ENCODE results near the gene PPME1.

GRCh38 chr11:74168838-74169237 lies 2.3 kb upstream of the PPME1 start:
- TF ChIP-seq ZBTB11 (CRISPR knock-in tag; IDR thresholded peaks at IDR 0.05): no peak
- TF ChIP-seq, protein P1, sequence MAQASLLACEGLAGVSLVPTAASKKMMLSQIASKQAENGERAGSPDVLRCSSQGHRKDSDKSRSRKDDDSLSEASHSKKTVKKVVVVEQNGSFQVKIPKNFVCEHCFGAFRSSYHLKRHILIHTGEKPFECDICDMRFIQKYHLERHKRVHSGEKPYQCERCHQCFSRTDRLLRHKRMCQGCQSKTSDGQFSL (CRISPR knock-in tag; IDR thresholded peaks at IDR 0.05): no peak
- TF ChIP-seq, protein P1 (tag; IDR thresholded peaks at IDR 0.05): no peak
- TF ChIP-seq CHD1 (IDR thresholded peaks at IDR 0.05; ENCODE audit: low read length): no peak
- TF ChIP-seq RUNX1 (IDR thresholded peaks at IDR 0.05; ENCODE audit: low read depth): no peak
- TF ChIP-seq ZBTB33 (CRISPR knock-in tag; IDR thresholded peaks at IDR 0.05): no peak
- no peak for TF ChIP-seq HMG20A (CRISPR knock-in tag; conservative IDR thresholded peaks at IDR 0.05)
- no peak for TF ChIP-seq SMARCC2 (IDR thresholded peaks at IDR 0.05; ENCODE audit: low read depth)
- TF ChIP-seq, protein P2, sequence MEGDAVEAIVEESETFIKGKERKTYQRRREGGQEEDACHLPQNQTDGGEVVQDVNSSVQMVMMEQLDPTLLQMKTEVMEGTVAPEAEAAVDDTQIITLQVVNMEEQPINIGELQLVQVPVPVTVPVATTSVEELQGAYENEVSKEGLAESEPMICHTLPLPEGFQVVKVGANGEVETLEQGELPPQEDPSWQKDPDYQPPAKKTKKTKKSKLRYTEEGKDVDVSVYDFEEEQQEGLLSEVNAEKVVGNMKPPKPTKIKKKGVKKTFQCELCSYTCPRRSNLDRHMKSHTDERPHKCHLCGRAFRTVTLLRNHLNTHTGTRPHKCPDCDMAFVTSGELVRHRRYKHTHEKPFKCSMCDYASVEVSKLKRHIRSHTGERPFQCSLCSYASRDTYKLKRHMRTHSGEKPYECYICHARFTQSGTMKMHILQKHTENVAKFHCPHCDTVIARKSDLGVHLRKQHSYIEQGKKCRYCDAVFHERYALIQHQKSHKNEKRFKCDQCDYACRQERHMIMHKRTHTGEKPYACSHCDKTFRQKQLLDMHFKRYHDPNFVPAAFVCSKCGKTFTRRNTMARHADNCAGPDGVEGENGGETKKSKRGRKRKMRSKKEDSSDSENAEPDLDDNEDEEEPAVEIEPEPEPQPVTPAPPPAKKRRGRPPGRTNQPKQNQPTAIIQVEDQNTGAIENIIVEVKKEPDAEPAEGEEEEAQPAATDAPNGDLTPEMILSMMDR (IDR thresholded peaks at IDR 0.05 in 2 of 3, conservative IDR thresholded peaks at IDR 0.05 in 1 of 3; ENCODE audit: insufficient read depth in 2 of 3, low read depth in 1 of 3, low read length in 3 of 3): no peak
- TF ChIP-seq HDAC2 (IDR thresholded peaks at IDR 0.05): no peak
- TF ChIP-seq TAF7 (tag; IDR thresholded peaks at IDR 0.05): no peak
- TF ChIP-seq ETV6 (IDR thresholded peaks at IDR 0.05; ENCODE audit: borderline replicate concordance in 1 of 2, low read depth in 2 of 2, low read length in 1 of 2): no peak
- TF ChIP-seq ETV6 (CRISPR knock-in tag; IDR thresholded peaks at IDR 0.05; ENCODE audit: borderline replicate concordance): no peak
- TF ChIP-seq ARID3A (IDR thresholded peaks at IDR 0.05; ENCODE audit: borderline replicate concordance, low read depth, low read length): no peak
